HG03175 (cell line): ENCODE data around the gene S1PR3.

Experiments
- ATAC-seq: cut with Tn5 transposase; IDR thresholded peaks from one replicate; pipeline ENCODE4 v1.9.1; 2021; ENCODE audit warnings: mild to moderate bottlenecking, moderate library complexity; ENCODE audit not compliant: unreplicated experiment

S1PR3 gene

DNA sequence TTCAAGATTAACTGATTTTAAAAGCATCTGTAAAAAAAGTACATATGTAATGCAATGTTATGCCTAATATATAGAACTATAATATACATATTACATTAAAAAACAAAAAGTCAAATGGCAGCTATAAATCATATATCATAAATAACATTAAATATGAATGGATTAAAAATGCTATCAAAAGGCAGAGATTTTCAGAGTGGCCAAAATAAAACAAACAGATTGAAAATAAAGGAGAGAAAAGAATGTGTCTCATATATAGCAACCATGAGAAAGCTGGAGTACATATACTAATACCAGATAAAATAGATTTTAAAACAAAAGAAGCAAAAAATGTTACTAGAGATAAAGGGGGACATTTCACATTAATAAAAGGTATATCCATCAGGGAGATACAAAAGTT lies 38.5 kb downstream of the S1PR3 start:
- no peak for ATAC-seq

DNA sequence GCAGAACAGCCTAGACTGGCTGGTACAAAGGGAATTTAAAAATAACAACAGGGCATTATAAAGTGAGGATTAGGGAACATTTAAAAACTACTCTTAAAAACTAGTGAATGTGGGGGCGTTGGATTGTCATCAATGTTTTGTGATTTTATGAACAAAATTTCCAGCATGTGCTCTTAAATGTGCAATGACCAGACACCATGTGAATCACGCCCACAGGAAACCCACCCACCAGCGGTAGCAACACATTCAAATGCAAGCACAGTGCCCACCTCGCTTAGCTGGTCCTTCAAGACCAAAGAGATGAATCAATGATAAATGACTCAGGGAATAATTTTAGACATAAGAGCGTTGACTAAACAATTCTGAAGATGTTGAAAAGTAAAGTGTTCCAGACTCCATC lies 40.9 kb downstream of the S1PR3 start:
- ATAC-seq = no peak

DNA sequence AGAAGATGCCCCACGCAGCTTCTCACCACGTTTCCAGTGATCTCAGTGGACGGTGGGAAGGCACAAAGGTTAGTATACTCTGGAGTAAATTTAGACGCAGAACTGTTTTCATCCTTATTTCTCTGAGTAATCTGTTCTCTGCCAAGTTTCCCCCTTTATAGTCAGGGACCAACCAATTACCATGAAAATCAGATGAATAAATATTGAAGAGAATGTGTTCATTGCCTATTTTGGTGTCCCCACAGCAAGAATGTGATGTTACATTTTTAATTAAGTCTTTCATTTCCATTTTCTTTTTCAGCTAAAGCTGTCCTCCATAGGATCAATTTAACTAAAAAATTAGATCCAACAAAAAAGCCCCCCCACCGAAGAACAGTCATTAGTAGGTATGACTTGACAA lies 41.4 kb downstream of the S1PR3 start:
- no peak for ATAC-seq

DNA sequence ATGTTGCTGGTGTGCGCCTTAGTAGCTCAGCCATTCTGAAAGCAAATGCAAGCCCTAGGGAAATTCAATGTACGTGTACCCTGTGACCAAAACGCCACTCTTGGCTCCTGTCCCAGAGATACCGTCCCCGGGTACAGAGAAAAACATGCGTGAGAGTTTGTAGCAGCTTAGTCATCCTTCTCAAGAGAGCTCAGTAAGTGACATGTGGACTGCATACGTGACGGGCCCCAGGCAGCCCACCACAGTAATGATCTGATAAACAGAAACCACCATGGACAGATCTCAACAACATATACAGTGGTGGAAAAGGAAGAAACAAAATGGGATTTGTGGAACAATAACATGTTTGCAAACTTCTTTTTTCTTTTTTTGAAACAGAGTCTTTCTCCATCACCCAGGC lies 45.1 kb downstream of the S1PR3 start:
- no peak for ATAC-seq

DNA sequence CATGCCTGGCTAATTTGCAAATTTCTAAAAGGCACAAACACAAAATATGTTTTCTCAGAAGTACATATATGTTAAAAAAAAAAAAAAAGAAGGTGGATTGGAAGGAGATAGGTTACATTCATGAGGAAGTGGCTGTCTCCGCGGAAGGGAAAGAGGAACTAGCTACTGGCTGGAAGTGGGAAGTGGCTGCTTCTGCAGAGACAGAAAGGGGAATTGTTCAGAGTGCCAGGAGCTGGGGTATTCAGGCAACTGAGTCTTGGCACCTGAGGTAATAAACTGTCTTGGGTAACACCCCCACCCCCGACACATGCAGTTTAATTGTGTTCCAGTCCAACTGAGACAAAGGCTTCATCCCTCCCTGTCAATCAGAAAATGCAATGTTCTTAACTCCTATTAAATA lies 45.6 kb downstream of the S1PR3 start:
- no peak for ATAC-seq

DNA sequence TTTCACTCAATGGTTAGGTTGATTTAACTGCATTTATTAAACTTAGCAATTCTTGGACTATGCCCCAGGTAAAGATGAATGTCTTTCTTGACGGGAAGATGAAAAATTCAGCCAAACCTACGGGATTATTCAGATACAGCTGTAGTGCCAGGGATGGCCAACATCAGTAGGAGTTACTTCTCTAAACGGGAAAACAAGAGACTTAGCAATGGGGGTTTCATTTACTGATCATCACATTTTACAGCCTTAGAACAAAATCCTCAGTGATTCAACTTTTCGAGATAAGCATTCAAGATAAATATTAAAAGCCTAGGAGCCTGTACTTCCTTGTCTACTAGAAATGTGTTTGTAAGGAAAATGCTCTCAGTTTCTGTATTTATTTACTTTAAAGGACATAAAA lies 46.1 kb downstream of the S1PR3 start:
- no peak for ATAC-seq

DNA sequence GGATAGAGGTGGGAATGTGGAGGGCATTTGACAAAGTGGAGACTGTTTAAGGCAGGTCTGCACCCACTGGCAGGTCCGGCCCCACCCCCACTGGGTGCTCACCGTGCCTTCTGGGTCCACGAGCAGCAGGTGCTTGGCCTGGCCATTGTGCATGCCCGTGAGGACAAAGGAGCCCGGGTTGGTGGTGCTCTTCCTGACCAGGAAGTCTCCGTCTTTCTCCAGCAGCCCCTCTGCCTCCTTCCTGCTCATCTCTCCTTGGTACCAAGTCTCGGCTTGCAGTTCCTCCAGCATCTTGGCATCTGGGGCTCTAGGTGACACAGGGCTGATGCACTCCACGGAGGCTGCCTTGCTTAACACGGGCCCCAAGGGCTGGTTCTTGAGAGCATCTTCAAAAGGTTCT lies 46.6 kb downstream of the S1PR3 start:
- ATAC-seq = no peak

DNA sequence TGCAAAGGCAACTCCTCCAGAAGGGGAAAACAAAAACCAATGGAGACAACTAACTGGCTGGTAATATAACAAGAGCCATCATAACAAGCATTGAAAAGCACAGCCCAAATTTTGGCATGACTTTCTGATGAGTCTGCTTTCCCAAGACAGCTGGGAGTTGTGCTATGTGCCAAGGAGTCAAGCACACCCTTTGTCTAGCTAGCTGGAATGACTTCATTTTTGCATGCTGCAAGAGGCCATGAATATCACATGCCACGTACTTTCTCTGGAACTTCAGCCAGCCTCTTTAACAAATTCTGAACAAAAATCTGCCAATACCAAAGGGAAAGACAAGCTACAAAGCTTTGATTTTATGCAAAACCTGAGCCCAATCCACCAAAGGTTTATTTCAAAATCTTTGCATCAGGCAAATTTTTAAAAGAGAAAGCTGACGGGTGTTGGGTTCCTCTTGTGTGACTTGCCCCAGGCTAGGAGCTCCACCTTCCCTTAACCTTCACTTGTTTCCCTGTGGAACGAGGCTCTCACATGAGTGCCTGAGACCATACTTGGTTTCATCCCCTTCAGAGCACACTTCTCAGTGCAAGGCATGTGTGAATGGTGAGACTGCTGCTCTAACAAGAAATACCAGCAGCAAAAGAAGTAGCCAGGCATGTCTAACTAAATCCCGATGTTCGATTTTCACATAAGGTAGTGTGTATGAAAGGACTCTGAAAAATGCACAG lies 47.3 kb downstream of the S1PR3 start:
- no peak for ATAC-seq

DNA sequence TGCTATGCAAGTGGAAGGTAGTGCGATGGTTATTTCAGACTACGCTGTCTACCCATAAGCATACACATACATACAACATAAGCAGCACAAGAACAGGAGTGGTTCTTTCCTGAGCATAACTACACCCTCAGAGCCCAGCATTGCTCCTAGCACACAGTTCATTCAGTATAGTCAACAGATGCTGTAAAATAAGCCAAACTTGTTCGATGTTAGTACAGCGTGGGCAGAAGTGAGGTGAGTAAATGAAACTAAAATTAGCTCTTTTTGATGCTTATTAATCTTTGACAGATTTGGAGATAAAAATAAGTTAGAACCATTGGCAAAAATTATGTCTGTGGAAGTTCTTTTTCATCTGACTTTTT lies 47.8 kb downstream of the S1PR3 start:
- no peak for ATAC-seq

DNA sequence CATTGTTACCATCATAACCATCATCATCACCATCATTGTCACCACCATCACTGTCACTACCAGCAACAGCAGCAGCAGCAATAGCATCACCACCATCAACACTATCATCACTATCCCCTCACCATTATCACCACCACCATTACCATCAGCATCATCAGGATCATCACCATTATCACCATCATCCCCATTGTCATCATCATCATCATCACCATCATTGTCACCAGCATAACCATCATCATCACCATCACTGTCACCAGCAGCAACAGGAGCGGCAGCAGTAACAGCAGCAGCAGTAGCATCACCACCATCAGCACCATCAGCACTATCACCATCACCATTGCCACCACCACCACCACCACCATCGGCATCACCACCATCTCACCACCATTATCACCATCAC lies 48.4 kb downstream of the S1PR3 start:
- ATAC-seq = no peak

DNA sequence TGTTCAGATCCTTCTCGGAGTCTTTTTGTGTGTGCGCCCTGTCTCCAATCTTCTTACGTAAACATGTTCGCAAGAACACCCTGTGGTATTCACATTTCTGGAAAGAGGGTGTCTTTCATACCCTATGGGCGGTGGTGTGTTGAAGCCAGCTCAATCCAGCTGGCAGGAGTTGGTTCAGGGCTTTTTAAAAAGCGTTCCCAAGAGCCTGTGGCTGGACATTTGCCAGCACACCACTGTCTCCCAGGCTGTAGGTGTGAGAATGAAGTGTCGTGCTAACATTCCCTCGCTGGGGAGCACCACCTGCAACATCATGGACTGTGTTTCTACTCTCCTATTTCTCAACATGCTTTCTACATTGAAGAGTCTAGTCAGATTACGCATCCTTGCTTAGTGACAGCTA lies 51.7 kb downstream of the S1PR3 start:
- no peak for ATAC-seq

DNA sequence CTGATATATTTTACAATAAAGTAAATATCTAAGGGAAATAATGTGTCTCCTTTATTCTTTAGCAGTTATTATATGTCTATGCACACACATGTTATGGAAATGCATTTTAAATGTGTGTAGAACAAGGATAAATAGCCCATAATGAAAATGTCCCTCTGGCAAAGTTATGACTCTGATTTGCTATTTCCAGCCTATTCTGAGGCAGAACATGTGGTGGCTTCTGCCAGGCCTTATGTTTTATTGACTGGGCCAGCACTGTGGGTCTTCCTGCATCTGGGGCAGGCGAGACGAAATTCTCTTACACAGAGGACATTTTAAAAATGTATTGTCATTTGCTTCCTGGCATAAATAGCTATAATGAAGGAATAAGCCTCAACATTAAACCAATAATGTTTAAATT lies 52.8 kb downstream of the S1PR3 start:
- no peak for ATAC-seq

DNA sequence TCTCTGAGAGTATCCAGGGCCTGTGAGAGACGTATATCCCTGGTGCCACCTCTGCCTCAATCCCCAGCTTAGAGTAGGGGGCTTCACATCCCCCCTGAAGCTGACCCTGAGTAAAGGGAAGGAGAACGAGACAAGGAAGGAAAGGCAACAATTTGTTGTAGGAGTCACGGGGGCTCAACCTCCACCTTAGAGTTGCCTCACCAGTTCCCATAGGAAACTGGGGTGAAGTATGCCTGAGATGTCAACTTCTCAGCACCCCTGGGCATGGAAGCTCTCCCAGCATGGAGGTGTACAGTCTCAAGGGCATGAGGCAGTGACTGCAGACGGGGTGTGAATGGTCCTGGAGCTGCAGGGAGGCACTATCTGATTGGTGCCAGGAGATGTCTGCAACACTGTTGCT lies 53.6 kb downstream of the S1PR3 start:
- no peak for ATAC-seq

DNA sequence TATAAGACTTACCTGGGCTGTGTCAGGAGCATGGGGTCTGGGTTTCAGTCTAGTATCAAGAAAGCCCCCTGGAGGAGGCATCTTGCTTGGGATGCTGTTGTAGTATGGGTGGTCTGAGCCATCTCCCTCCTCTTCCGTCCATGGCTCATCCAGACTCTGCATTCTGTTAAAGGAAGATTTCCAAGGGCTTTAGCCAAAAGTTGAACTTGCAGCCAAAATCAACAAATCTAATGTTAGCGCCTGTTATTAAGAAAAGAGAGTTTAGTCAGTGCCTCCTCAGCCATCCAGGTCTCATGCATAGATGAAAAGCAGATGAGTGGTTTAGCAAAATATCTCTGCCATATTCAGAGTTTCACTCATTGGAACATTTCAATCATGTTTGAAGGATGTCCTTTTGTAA lies 55.6 kb downstream of the S1PR3 start:
- ATAC-seq = no peak

DNA sequence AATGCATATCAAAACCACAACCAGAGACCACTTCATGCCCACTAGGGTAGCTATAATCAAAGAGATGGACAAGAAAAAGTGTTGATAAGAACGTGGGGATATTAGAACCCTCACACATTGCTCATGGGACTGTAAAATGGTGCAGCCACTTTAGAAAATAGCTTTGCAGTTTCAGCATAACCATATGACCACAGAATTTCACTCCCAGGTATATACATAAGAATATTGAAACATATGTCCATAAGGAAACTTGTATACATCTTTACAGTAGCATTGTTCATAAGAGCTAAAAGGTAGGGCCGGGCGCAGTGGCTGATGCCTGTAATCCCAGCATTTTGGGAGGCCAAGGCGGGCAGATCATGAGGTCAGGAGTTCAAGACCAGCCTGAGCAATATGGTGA lies 56.4 kb downstream of the S1PR3 start:
- no peak for ATAC-seq

DNA sequence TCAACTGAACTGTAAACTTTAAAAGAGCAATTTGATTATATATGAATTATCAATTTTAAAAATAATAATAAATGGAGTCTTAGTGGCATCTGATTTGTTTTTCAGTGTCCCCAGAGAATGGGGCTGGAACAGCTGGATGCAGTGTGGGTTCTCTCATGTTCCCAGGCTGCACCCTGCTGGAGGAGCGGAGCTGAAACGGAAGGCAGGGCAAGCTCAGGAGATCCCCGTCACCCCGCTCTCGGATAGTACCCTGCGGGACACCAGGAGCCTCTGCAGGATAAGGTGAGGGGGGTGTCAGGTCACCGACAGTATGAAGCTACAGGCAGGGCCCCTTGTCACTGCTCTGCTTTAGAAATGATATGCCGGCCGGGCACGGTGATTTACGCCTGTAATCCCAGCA lies 57.3 kb downstream of the S1PR3 start:
- ATAC-seq = no peak

DNA sequence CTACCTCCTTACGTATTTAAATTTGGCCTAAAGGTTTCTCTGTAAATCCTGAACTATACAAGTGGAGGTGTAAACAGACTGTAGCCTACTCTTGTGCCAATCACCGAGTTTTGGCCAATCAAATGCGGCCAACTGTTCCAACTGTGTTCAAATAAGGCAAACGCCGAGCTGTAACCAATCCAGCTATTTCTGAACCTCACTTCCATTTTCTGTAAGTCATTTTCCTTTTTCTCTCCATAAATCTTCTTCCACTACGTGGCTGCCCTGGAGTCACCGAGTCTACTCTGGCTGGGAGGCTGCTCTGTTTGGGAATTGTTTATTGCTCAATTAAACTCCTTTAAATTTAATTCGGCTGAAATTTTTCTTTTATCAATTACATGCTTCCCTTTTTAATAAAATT lies 58.4 kb downstream of the S1PR3 start:
- ATAC-seq = no peak

DNA sequence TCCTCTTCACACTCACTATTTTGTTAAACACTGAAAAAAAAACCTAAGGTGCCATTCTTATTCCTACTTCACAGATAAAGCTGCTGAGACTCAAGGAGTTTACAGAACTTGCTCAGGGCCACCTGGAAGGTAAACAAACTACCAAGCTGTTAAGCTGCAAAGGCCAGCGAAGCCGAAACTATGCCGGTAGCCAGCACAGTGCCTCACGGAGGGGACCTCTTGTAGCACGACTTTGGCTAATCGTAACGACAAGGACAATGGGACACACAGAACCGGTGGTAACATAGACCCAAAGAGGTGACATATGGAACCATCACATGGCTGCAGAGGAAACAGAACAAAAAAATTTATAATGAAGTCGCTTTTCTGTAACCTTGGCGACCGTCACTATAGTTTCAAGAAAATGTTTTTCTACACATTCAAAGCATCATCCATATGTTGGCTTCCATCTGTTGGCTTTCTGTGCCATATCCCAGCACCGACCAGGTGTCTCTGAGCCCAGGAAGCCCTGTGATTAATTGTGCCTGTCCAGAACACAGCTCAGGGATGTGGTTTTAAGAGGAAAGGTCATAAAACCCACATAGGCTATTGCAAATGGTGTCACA lies 60.3 kb downstream of the S1PR3 start:
- ATAC-seq = no peak

DNA sequence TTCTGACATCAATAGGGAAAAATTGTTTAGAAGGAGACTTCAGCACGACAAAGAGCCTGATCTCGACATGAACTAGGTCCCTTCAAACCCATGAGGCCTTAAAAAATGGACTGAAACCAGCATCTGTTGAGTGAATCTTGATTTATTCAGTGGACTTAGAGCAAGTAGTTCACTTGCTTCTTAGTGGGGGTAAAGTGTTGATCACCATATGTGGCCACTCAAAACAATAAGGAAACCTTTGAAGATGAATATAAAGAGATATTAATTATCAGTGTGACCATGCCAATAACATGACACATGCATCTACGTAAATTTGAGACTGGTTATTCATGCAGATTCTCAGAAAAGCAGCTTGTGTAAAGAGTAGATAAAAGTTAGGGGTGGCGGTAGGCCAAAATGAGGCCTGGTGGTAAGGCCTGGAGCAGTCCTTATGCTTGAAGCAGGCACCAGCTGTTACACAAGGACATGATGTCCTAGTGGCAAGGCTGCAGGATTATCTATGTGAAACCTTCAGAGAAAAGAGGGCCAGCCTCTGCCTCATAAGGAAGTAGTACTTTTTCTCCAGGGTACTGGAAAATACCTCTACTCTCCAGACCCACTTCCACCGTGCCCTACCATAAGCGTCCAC lies 61.3 kb downstream of the S1PR3 start:
- ATAC-seq = no peak

DNA sequence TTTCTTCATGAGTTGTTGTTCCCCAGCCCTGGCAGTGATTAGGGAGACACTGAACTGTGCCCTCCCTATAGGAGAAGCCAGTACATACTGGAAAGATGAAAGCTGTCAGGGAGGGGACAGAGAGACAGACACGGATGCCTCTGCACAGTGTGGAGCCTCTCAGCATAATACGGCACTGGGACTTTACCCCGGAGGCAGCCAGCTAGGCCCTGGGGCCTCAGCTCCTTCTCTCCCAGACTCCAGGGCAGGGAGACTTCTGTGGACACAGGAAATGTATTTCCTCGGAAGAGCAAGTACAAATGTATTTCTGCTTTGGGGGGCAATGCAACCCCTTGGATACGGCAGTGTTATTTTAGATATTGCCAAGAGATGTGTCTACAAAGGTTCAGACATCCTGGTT lies 62.0 kb downstream of the S1PR3 start:
- no peak for ATAC-seq
